H9 (cell line): ENCODE results near the gene CEP350. TPM values are rescaled to one million over a fixed set of nuclear protein-coding genes. Genes with fewer than 3 reads are reported as not detected.
A peak's percentile ranks its signal among the peaks of the same experiment; 100 is the strongest.

Experiments used
- DNase-seq: peaks from one replicate; pipeline ENCODE4 v3.0.0-alpha.2; 2017
- H2AFZ ChIP-seq: one replicate; pipeline ENCODE4 v1.6.1; 2013; ENCODE audit warnings: mild to moderate bottlenecking, low read length, control low read depth, moderate library complexity
- H2AK5ac ChIP-seq: 2 replicates; pipeline ENCODE4 v1.6.1; 2013; ENCODE audit warnings: low read length, control low read depth, mixed read lengths; ENCODE audit not compliant: insufficient read length
- H2BK120ac ChIP-seq: one replicate; pipeline ENCODE4 v1.6.1; 2013; ENCODE audit warnings: low read depth, mild to moderate bottlenecking, low read length, control low read depth, inconsistent platforms; ENCODE audit not compliant: poor library complexity, severe bottlenecking
- H2BK12ac ChIP-seq: 2 replicates; pipeline ENCODE4 v1.6.1; 2013; ENCODE audit warnings: low read length, control low read depth, mixed read lengths, low read depth; ENCODE audit not compliant: insufficient read length
- H2BK15ac ChIP-seq: 2 replicates; pipeline ENCODE4 v1.6.1; 2013; ENCODE audit warnings: low read depth, low read length, control low read depth
- H2BK20ac ChIP-seq: one replicate; pipeline ENCODE4 v1.6.1; 2013; ENCODE audit warnings: low read depth, mild to moderate bottlenecking, low read length, control low read depth, inconsistent platforms; ENCODE audit not compliant: poor library complexity, severe bottlenecking
- H2BK5ac ChIP-seq: 2 replicates; pipeline ENCODE4 v1.6.1; 2013; ENCODE audit warnings: low read length, control low read depth, mixed read lengths; ENCODE audit not compliant: insufficient read length
- H3K14ac ChIP-seq: 2 replicates; pipeline ENCODE4 v1.6.1; 2013; ENCODE audit warnings: low read length, control low read depth; ENCODE audit not compliant: insufficient read depth
- H3K18ac ChIP-seq: 2 replicates; pipeline ENCODE4 v1.6.1; 2013; ENCODE audit warnings: low read depth, mild to moderate bottlenecking, mixed read lengths, low read length, control low read depth; ENCODE audit not compliant: insufficient read length
- H3K23ac ChIP-seq: 2 replicates; pipeline ENCODE4 v1.6.1; 2013; ENCODE audit warnings: low read length, control low read depth, mixed read lengths, low read depth; ENCODE audit not compliant: insufficient read length
- H3K23me2 ChIP-seq: 2 replicates; pipeline ENCODE4 v1.6.1; 2013; ENCODE audit warnings: low read depth, mild to moderate bottlenecking, mixed read lengths, low read length, control low read depth; ENCODE audit not compliant: insufficient read length, poor library complexity, severe bottlenecking
- H3K27ac ChIP-seq: 2 replicates; pipeline ENCODE4 v1.5.1; 2013; ENCODE audit warnings: low read length, control low read depth, mixed read lengths, low read depth; ENCODE audit not compliant: insufficient read length
- H3K27me3 ChIP-seq: 2 replicates; pipeline ENCODE4 v1.6.1; 2013; ENCODE audit warnings: low read length, control low read depth, inconsistent platforms; ENCODE audit not compliant: insufficient read depth
- H3K4ac ChIP-seq: 2 replicates; pipeline ENCODE4 v1.6.1; 2013; ENCODE audit warnings: low read depth, mild to moderate bottlenecking, control low read depth, inconsistent platforms, low read length, moderate library complexity
- H3K4me1 ChIP-seq: 2 replicates; pipeline ENCODE4 v1.6.1; 2013; ENCODE audit warnings: low read length, control low read depth, inconsistent platforms; ENCODE audit not compliant: insufficient read depth
- H3K4me2 ChIP-seq: 2 replicates; pipeline ENCODE4 v1.6.1; 2013; ENCODE audit warnings: low read length, control low read depth, mixed read lengths; ENCODE audit not compliant: insufficient read length, insufficient read depth
- H3K56ac ChIP-seq: 2 replicates; pipeline ENCODE4 v1.6.1; 2013; ENCODE audit warnings: low read depth, mild to moderate bottlenecking, mixed read lengths, low read length, control low read depth; ENCODE audit not compliant: insufficient read length
- H3K79me1 ChIP-seq: 2 replicates; pipeline ENCODE4 v1.6.1; 2013; ENCODE audit warnings: low read depth, mild to moderate bottlenecking, moderate library complexity, low read length, control low read depth, inconsistent platforms; ENCODE audit not compliant: insufficient read depth, poor library complexity, severe bottlenecking
- H3K79me2 ChIP-seq: 2 replicates; pipeline ENCODE4 v1.6.1; 2013; ENCODE audit warnings: low read length, control low read depth, inconsistent platforms; ENCODE audit not compliant: insufficient read depth
- H3K9ac ChIP-seq: 2 replicates; pipeline ENCODE4 v1.6.1; 2013; ENCODE audit warnings: low read length, control low read depth, mixed read lengths; ENCODE audit not compliant: insufficient read length; ENCODE audit errors: extremely low read depth
- H3K9me3 ChIP-seq: one replicate; pipeline ENCODE4 v1.6.1; 2013; ENCODE audit warnings: low read depth, low read length, inconsistent platforms; ENCODE audit not compliant: control insufficient read depth
- H3T11ph ChIP-seq: one replicate; pipeline ENCODE4 v1.6.1; 2013; ENCODE audit warnings: mild to moderate bottlenecking, low read length, control low read depth, inconsistent platforms
- H4K20me1 ChIP-seq: one replicate; pipeline ENCODE4 v1.6.1; 2013; ENCODE audit not compliant: control insufficient read depth, insufficient read length, insufficient read depth
- H4K5ac ChIP-seq: 2 replicates; pipeline ENCODE4 v1.6.1; 2013; ENCODE audit warnings: low read depth, mild to moderate bottlenecking, mixed read lengths, low read length, control low read depth; ENCODE audit not compliant: insufficient read length
- H4K8ac ChIP-seq: replicated peaks from 2 replicates; pipeline ENCODE4 v1.6.1; 2013; ENCODE audit warnings: low read length, control low read depth, mixed read lengths, low read depth; ENCODE audit not compliant: insufficient read length
- H4K91ac ChIP-seq: 2 replicates; pipeline ENCODE4 v1.6.1; 2013; ENCODE audit warnings: low read depth, mild to moderate bottlenecking, moderate library complexity, mixed read lengths, low read length, control low read depth; ENCODE audit not compliant: insufficient read length
- H3K27ac Mint-ChIP-seq, 3 experiments: 2 replicates in 2 of 3; 3 replicates in 1 of 3; pipeline ENCODE4 v1.8.0; 2020 to 2021; ENCODE audit warnings: mixed read lengths in 3 of 3, mild to moderate bottlenecking in 1 of 3, moderate library complexity in 1 of 3
- H3K27me3 Mint-ChIP-seq: 2 replicates; pipeline ENCODE4 v1.8.0; 2021; ENCODE audit warnings: low read depth, mild to moderate bottlenecking, moderate library complexity, mixed read lengths
- H3K36me3 Mint-ChIP-seq, 3 experiments: 2 replicates in 2 of 3; 3 replicates in 1 of 3; pipeline ENCODE4 v1.8.0; 2020 to 2021; ENCODE audit warnings: low read depth in 3 of 3, mixed read lengths in 3 of 3; ENCODE audit not compliant: insufficient read depth in 1 of 3
- H3K4me1 Mint-ChIP-seq, 2 experiments: 2 replicates each; pipeline ENCODE4 v1.8.0; 2020; ENCODE audit warnings: mixed read lengths in 2 of 2
- H3K4me3 Mint-ChIP-seq, 2 experiments: 2 replicates in 1 of 2; 3 replicates in 1 of 2; pipeline ENCODE4 v1.8.0; 2020 to 2021; ENCODE audit warnings: mild to moderate bottlenecking in 2 of 2, mixed read lengths in 2 of 2, moderate library complexity in 1 of 2
- H3K9me3 Mint-ChIP-seq, 2 experiments: 2 replicates in 1 of 2; 3 replicates in 1 of 2; pipeline ENCODE4 v1.8.0; 2020; ENCODE audit warnings: mild to moderate bottlenecking in 2 of 2, mixed read lengths in 2 of 2, moderate library complexity in 1 of 2
- WGBS: extraction: QIAGEN DNeasy Blood & Tissue Kit; methylation state at CpG from one replicate; pipeline ENCODE4 v1.1.7; 2013; ENCODE audit warnings: missing lambda C conversion rate, low lambda C conversion rate, mixed read lengths; ENCODE audit not compliant: insufficient read length; ENCODE audit errors: extremely low coverage; 5-methylcytosine and 5-hydroxymethylcytosine counted together
- total RNA-seq: library from RNA; stranded (reverse); gene quantifications from 2 replicates; pipeline ENCODE4 v1.2.1, GENCODE V29; 2021
- TF ChIP-seq, protein P1 (sequence below): fragments of 200-600 bp; sonication (generic); conservative IDR thresholded peaks from 3 replicates; pipeline ENCODE4 v1.8.0; 2021; ENCODE audit warnings: antibody characterized with exemption, mild to moderate bottlenecking

The CEP350 gene
- total RNA-seq, 1 experiment from 2014 or later: 39.2 TPM

DNA sequence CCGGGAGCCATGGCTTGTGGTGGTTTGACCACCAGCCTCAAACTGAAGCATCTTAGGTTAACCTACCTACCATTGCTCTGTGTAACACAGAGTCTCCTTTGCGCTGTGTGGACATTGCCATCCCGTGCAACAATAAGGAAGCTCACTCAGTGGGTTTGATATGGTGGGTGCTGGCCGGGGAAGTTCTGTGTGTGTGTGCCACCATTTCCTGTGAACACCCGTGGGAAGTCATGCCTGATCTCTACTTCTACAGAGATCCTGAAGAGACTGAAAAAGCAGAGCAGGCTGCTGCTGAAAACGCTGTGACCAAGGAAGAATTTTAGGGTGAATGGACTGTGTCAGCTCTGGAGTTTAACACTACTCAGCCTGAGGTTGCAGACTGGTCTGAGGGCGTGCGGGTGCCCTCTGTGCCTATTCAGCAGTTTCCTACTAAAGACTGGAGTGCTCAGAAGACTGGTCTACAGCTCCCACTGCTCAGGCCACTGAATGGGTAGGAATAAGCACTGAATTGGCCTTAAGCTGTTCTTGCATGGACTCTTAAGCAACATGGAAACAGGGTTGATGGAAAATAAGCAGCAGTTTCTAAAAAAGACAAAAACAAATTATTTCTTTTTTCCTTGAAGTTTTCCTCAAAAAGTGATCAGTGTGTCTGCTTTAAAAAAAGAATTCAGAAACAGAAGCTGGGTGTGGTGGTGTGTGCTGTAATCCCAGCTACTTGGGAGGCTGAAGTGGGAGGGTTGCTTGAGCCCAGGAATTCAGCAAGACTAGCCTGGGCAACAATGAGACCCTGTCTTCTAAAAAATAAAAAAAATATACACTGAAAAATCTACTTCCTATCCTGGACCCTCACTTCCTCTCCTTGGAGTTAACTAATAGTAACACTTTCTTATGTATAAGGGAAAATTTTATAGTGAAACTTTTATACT lies 14.6 kb downstream of the CEP350 start:
- Histone ChIP-seq H3K4ac (no peak overlapping the region), H3K4me2 (no peak overlapping the region), H3T11ph (no peak overlapping the region), H3K79me2 (peaks cover 7% of the 10 kb centered on the region; the same call in 1 of the 2 replicates), H3K18ac (no peak overlapping the region), H2BK120ac (no peak overlapping the region), H2AFZ (no peak overlapping the region), H2AK5ac (no peak overlapping the region), H3K56ac (no peak overlapping the region), H3K79me1 (peaks cover 11% of the 10 kb centered on the region), H3K14ac (no peak overlapping the region; the same call in 1 of the 2 replicates), H4K20me1 (no peaks in the 10 kb centered on the region), H3K27me3 (no peaks in the 10 kb centered on the region), H2BK20ac (no peak overlapping the region), H4K5ac (no peak overlapping the region), H3K9ac (no peak overlapping the region), H2BK5ac (no peak overlapping the region), H2BK12ac (no peak overlapping the region), H3K9me3 (no peaks in the 10 kb centered on the region), H4K8ac (no peak overlapping the region), H3K4me1 (no peaks in the 10 kb centered on the region), H4K91ac (no peak overlapping the region), H3K23ac (no peak overlapping the region), H3K27ac (no peak overlapping the region), H3K23me2 (no peaks in the 10 kb centered on the region), H2BK15ac (no peak overlapping the region)
- H3K4me3 Mint-ChIP-seq: no peak overlapping the region
- H3K9me3 Mint-ChIP-seq: no peaks in the 10 kb centered on the region
- H3K27ac Mint-ChIP-seq: peak overlapping the region in 2 of 3 experiments; percentile 31 to 59; a peak in 4 of 7 replicates
- TF ChIP-seq, protein P1, sequence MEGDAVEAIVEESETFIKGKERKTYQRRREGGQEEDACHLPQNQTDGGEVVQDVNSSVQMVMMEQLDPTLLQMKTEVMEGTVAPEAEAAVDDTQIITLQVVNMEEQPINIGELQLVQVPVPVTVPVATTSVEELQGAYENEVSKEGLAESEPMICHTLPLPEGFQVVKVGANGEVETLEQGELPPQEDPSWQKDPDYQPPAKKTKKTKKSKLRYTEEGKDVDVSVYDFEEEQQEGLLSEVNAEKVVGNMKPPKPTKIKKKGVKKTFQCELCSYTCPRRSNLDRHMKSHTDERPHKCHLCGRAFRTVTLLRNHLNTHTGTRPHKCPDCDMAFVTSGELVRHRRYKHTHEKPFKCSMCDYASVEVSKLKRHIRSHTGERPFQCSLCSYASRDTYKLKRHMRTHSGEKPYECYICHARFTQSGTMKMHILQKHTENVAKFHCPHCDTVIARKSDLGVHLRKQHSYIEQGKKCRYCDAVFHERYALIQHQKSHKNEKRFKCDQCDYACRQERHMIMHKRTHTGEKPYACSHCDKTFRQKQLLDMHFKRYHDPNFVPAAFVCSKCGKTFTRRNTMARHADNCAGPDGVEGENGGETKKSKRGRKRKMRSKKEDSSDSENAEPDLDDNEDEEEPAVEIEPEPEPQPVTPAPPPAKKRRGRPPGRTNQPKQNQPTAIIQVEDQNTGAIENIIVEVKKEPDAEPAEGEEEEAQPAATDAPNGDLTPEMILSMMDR: no peak
- no peaks in the 10 kb centered on the region for H3K27me3 Mint-ChIP-seq
- H3K36me3 Mint-ChIP-seq: peaks cover 0 to 9% (median 5%) of the 10 kb centered on the region in 3 experiments; a peak in 5 of 7 replicates
- no CpG with 5 or more reads among the region's 8 CpGs for WGBS
- DNase-seq: no peak
- peaks cover 16% of the 10 kb centered on the region in 2 experiments for H3K4me1 Mint-ChIP-seq
